RWPE2 (cell line): ENCODE data around the gene SYT8.

Source experiments
- ATAC-seq: fragments of 200-7000 bp; cut with Tn5 transposase; 3 replicates; pipeline ENCODE4 v1.9.1; 2021; ENCODE audit warnings: low read depth
- DNase-seq: peaks from one replicate; pipeline ENCODE4 v3.0.0-alpha.2; 2020; ENCODE audit warnings: low spot score
- H3K27ac ChIP-seq: fragments of 450-650 bp; 2 replicates; pipeline ENCODE4 v1.5.1; 2017; ENCODE audit warnings: mild to moderate bottlenecking; ENCODE audit not compliant: poor library complexity, severe bottlenecking
- H3K27me3 ChIP-seq: fragments of 250-450 bp; sonication (Bioruptor Pico); 2 replicates; pipeline ENCODE4 v1.5.1; 2021; ENCODE audit warnings: mild to moderate bottlenecking, moderate library complexity; ENCODE audit not compliant: insufficient read depth, poor library complexity, severe bottlenecking
- H3K36me3 ChIP-seq: fragments of 250-450 bp; sonication (Bioruptor Pico); 2 replicates; pipeline ENCODE4 v1.5.1; 2020; ENCODE audit warnings: low read depth, mild to moderate bottlenecking, moderate library complexity
- H3K4me1 ChIP-seq: fragments of 250-450 bp; sonication (Bioruptor Pico); 2 replicates; pipeline ENCODE4 v1.5.1; 2021; ENCODE audit warnings: mild to moderate bottlenecking, moderate library complexity; ENCODE audit not compliant: insufficient read depth, poor library complexity, severe bottlenecking
- H3K4me3 ChIP-seq: fragments of 250-450 bp; sonication (Bioruptor Pico); 2 replicates; pipeline ENCODE4 v1.5.1; 2021; ENCODE audit warnings: mild to moderate bottlenecking, moderate library complexity; ENCODE audit not compliant: severe bottlenecking
- H3K9me3 ChIP-seq: fragments of 250-450 bp; sonication (Bioruptor Pico); 2 replicates; pipeline ENCODE4 v1.5.1; 2021; ENCODE audit warnings: mild to moderate bottlenecking, moderate library complexity; ENCODE audit not compliant: severe bottlenecking
- CTCF ChIP-seq: fragments of 450-650 bp; IDR thresholded peaks from one replicate; pipeline ENCODE4 v1.5.1; 2017; ENCODE audit warnings: mild to moderate bottlenecking, moderate library complexity; ENCODE audit not compliant: poor library complexity, severe bottlenecking

The SYT8 gene

GRCh38 chr11:1814691-1815090 is 20.1 kb upstream of the SYT8 start:
- no peak for TF ChIP-seq CTCF
- no peak for DNase-seq
- no peak overlapping the region for H3K4me3 ChIP-seq
- no peaks in the 10 kb centered on the region for H3K36me3 ChIP-seq
- H3K27ac ChIP-seq: no peak overlapping the region
- no peaks in the 10 kb centered on the region for H3K27me3 ChIP-seq
- ATAC-seq: no peak
- H3K4me1 ChIP-seq: no peaks in the 10 kb centered on the region
- H3K9me3 ChIP-seq: no peaks in the 10 kb centered on the region

GRCh38 chr11:1815311-1815710 is 19.5 kb upstream of the SYT8 start:
- Histone ChIP-seq H3K27ac (no peak overlapping the region), H3K4me1 (peaks cover 5% of the 10 kb centered on the region), H3K27me3 (no peaks in the 10 kb centered on the region), H3K36me3 (no peaks in the 10 kb centered on the region), H3K4me3 (no peak overlapping the region), H3K9me3 (peaks cover under 1% of the 10 kb centered on the region)
- no peak for TF ChIP-seq CTCF
- DNase-seq (no peak), ATAC-seq (no peak)

GRCh38 chr11:1815751-1816150 is 19.0 kb upstream of the SYT8 start:
- no peak for DNase-seq
- no peak for ATAC-seq
- no peaks in the 10 kb centered on the region for H3K27me3 ChIP-seq
- H3K4me3 ChIP-seq: no peak overlapping the region
- peaks cover 4% of the 10 kb centered on the region for H3K9me3 ChIP-seq
- no peak overlapping the region for H3K27ac ChIP-seq
- TF ChIP-seq CTCF: no peak
- H3K36me3 ChIP-seq: no peaks in the 10 kb centered on the region
- peaks cover 10% of the 10 kb centered on the region for H3K4me1 ChIP-seq

- peak overlapping the region; percentile 29 for H3K27ac ChIP-seq
- TF ChIP-seq CTCF: no peak
Observed at GRCh38 chr11:1817000-1817399, 17.8 kb upstream of the SYT8 start.

GRCh38 chr11:1817511-1817910 is 17.3 kb upstream of the SYT8 start:
- Histone ChIP-seq H3K4me3 (no peak overlapping the region), H3K36me3 (no peaks in the 10 kb centered on the region), H3K27ac (peak overlapping the region; percentile 29), H3K4me1 (peaks cover 17% of the 10 kb centered on the region), H3K27me3 (no peaks in the 10 kb centered on the region), H3K9me3 (peaks cover 4% of the 10 kb centered on the region)
- no peak for TF ChIP-seq CTCF
- no peak for DNase-seq
- ATAC-seq: peak; percentile 35; the same call in 1 of the 3 replicates

More at GRCh38 chr11:1817000-1817399, 17.8 kb upstream of the SYT8 start:
- no peak for ATAC-seq
- no peak overlapping the region for H3K4me3 ChIP-seq
- H3K4me1 ChIP-seq: peaks cover 17% of the 10 kb centered on the region
- H3K27me3 ChIP-seq: no peaks in the 10 kb centered on the region
- H3K9me3 ChIP-seq: peaks cover 4% of the 10 kb centered on the region
- H3K36me3 ChIP-seq: no peaks in the 10 kb centered on the region
- DNase-seq: no peak
